HepG2 (cell line): Measurements from ENCODE around the gene ZSCAN32. TPM values are rescaled to one million over a fixed set of nuclear protein-coding genes. Genes with fewer than 3 reads are reported as not detected.

ENCODE experiments used
- EZH2 ChIP-seq: conservative IDR thresholded peaks from 2 replicates; pipeline ENCODE4 v1.6.1; 2012; ENCODE audit warnings: mild to moderate bottlenecking, low read depth, low read length, moderate library complexity
- FOXJ3 ChIP-seq: sonication (generic); formaldehyde crosslinking; IDR thresholded peaks from 2 replicates; pipeline ENCODE4 v1.4.0; 2020; ENCODE audit warnings: missing genetic modification reagents, mild to moderate bottlenecking, borderline replicate concordance
- FOXK2 ChIP-seq: fragments of 450-650 bp; IDR thresholded peaks from 2 replicates; pipeline ENCODE4 v1.6.1; 2016
- HMGXB4 ChIP-seq, 2 experiments: sonication (generic) in 1 of 2; formaldehyde crosslinking in 1 of 2; IDR thresholded peaks; 2 replicates each; pipeline versions ENCODE4 v1.4.0 to v1.6.1; 2018 to 2020; ENCODE audit warnings: missing genetic modification reagents in 2 of 2, borderline replicate concordance in 1 of 2, low read depth in 1 of 2, mild to moderate bottlenecking in 1 of 2, missing biosample characterization in 1 of 2
- KDM4B ChIP-seq: sonication (generic); formaldehyde crosslinking; IDR thresholded peaks from 2 replicates; pipeline ENCODE4 v1.4.0; 2020; ENCODE audit warnings: missing genetic modification reagents
- LCORL ChIP-seq, 2 experiments: fragments of 450-650 bp in 1 of 2; sonication (generic) in 1 of 2; formaldehyde crosslinking in 1 of 2; IDR thresholded peaks; 2 replicates each; pipeline versions ENCODE4 v1.5.0 to v1.6.1; 2017 to 2020; ENCODE audit warnings: antibody characterized with exemption in 1 of 2, missing genetic modification reagents in 1 of 2
- MATR3 ChIP-seq: sonication (generic); formaldehyde crosslinking; IDR thresholded peaks from 2 replicates; pipeline ENCODE4 v1.4.0; 2020; ENCODE audit warnings: missing genetic modification reagents
- MTA1 ChIP-seq: sonication (generic); formaldehyde crosslinking; IDR thresholded peaks from 2 replicates; pipeline ENCODE4 v1.4.0; 2020; ENCODE audit warnings: missing genetic modification reagents, mild to moderate bottlenecking, borderline replicate concordance
- NCOR1 ChIP-seq: fragments of 200-600 bp; sonication (generic); IDR thresholded peaks from 2 replicates; pipeline ENCODE4 v1.7.0; 2017; ENCODE audit warnings: antibody characterized with exemption, low read length, borderline replicate concordance
- PAX8 ChIP-seq: sonication (generic); formaldehyde crosslinking; IDR thresholded peaks from 2 replicates; pipeline ENCODE4 v1.8.0; 2022; ENCODE audit warnings: mild to moderate bottlenecking, missing genetic modification reagents, borderline replicate concordance
- RBFOX2 ChIP-seq: fragments of 200-400 bp; formaldehyde crosslinking; IDR thresholded peaks from 2 replicates; pipeline ENCODE4 v1.6.1; 2017; ENCODE audit warnings: low read depth, mild to moderate bottlenecking, low read length
- THAP9 ChIP-seq: sonication (generic); formaldehyde crosslinking; IDR thresholded peaks from 2 replicates; pipeline ENCODE4; 2020; ENCODE audit warnings: missing genetic modification reagents, mild to moderate bottlenecking, borderline replicate concordance
- ZNF264 ChIP-seq: sonication (generic); formaldehyde crosslinking; IDR thresholded peaks from 2 replicates; pipeline ENCODE4 v1.4.0; 2020; ENCODE audit warnings: missing genetic modification reagents
- ZNF33B ChIP-seq: sonication (generic); formaldehyde crosslinking; IDR thresholded peaks from 2 replicates; pipeline ENCODE4 v1.5.1; 2020; ENCODE audit warnings: mild to moderate bottlenecking, missing genetic modification reagents
- polyA plus RNA-seq, 8 experiments: library from polyadenylated mRNA; depleted of rRNA in 3 of 8; stranded (reverse) in 7 of 8; unstranded in 1 of 8; fragments of >200 nt; fragmentation: Illumina TruSeq in 4 of 8; extraction: Trizol in 4 of 8; gene quantifications; 2 replicates each; pipeline versions ENCODE4 v1.2.1 to v1.2.3, GENCODE V29; 2011 to 2016; ENCODE audit warnings: low read depth in 4 of 8, missing spikeins in 1 of 8, mixed read lengths in 1 of 8; ENCODE audit not compliant: insufficient read depth in 1 of 8
- total RNA-seq, 5 experiments: library from RNA; depleted of rRNA; stranded (reverse); fragments of >200 nt; fragmentation: Illumina TruSeq; extraction: Trizol; gene quantifications; 2 replicates each; pipeline ENCODE4 v1.2.3, GENCODE V29; 2016; ENCODE audit warnings: low read depth in 1 of 5
- TF ChIP-seq, protein P1 (sequence below): IDR thresholded peaks from 2 replicates; pipeline ENCODE4 v1.6.1; 2016; ENCODE audit warnings: missing biosample characterization, missing genetic modification reagents, low read depth
- TF ChIP-seq, protein P2 (sequence below): IDR thresholded peaks from 2 replicates; pipeline ENCODE4 v1.6.1; 2016
- TF ChIP-seq, protein P3 (sequence below): sonication (generic); formaldehyde crosslinking; IDR thresholded peaks from 2 replicates; pipeline ENCODE4 v1.8.0; 2022; ENCODE audit warnings: missing genetic modification reagents, low read depth, mild to moderate bottlenecking, borderline replicate concordance
- TF ChIP-seq, protein P4 (sequence below): IDR thresholded peaks from 2 replicates; pipeline ENCODE4 v1.6.1; 2016; ENCODE audit warnings: control low read depth
- TF ChIP-seq, protein P5 (sequence below): sonication (generic); formaldehyde crosslinking; IDR thresholded peaks from 2 replicates; pipeline ENCODE4 v1.5.0; 2020; ENCODE audit warnings: missing genetic modification reagents

Gene ZSCAN32
- total and polyA plus RNA-seq, 2 of the 13 experiments (the other 11 are each of a cell fraction or from before 2014, with no cell fraction given): 10.7 to 12.8 TPM

GRCh38 chr16:3364774-3365427, 35.9 kb downstream of the ZSCAN32 start (continued):
- TF ChIP-seq FOXJ3 (no peak), MATR3 (CRISPR knock-in tag) (no peak), ZNF264 (CRISPR knock-in tag) (peak; percentile 40; the same call in 1 of the 2 replicates), HMGXB4 (CRISPR knock-in tag; IDR thresholded peaks at IDR 0.05; ENCODE audit: borderline replicate concordance in 1 of 2, low read depth in 1 of 2) (peak in 1 of 2 experiments; percentile 13; a peak in 2 of 4 replicates), NCOR1 (no peak), RBFOX2 (peak; percentile 66), THAP9 (CRISPR knock-in tag) (peak; percentile 63; the same call in 1 of the 2 replicates), FOXK2 (no peak), EZH2 (no peak), LCORL (IDR thresholded peaks at IDR 0.05) (no peak), LCORL (CRISPR knock-in tag; IDR thresholded peaks at IDR 0.05) (0 out of 2 replicates have a peak, but pooled peaks have one; percentile 22), PAX8 (CRISPR knock-in tag) (no peak), ZNF33B (CRISPR knock-in tag) (no peak), KDM4B (CRISPR knock-in tag) (no peak), MTA1 (CRISPR knock-in tag) (0 out of 2 replicates have a peak, but pooled peaks have one; percentile 31)
- TF ChIP-seq, protein P1, sequence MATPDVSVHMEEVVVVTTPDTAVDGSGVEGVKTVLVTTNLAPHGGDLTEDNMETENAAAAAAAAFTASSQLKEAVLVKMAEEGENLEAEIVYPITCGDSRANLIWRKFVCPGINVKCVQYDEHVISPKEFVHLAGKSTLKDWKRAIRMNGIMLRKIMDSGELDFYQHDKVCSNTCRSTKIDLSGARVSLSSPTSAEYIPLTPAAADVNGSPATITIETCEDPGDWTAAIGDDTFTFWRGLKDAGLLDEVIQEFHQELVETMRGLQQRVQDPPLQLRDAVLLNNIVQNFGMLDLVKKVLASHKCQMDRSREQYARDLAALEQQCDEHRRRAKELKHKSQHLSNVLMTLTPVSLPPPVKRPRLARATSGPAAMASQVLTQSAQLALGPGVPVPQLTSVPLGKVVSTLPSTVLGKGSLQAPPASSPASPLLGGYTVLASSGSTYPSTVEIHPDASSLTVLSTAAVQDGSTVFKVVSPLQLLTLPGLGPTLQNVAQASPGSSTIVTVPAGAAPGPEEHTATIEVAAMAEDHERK (CRISPR knock-in tag): peak; percentile 83; the same call in 1 of the 2 replicates
- TF ChIP-seq, protein P2, sequence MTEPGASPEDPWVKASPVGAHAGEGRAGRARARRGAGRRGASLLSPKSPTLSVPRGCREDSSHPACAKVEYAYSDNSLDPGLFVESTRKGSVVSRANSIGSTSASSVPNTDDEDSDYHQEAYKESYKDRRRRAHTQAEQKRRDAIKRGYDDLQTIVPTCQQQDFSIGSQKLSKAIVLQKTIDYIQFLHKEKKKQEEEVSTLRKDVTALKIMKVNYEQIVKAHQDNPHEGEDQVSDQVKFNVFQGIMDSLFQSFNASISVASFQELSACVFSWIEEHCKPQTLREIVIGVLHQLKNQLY: 0 out of 2 replicates have a peak, but pooled peaks have one; percentile 23
- TF ChIP-seq, protein P3, sequence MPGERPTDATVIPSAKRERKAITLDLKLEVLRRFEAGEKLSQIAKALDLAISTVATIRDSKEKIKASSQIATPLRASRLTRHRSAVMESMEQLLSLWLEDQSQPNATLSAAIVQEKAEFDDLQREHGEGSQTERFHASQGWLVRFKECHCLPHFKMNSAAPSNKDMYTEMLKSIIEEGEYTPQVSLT (CRISPR knock-in tag): no peak
- TF ChIP-seq, protein P4, sequence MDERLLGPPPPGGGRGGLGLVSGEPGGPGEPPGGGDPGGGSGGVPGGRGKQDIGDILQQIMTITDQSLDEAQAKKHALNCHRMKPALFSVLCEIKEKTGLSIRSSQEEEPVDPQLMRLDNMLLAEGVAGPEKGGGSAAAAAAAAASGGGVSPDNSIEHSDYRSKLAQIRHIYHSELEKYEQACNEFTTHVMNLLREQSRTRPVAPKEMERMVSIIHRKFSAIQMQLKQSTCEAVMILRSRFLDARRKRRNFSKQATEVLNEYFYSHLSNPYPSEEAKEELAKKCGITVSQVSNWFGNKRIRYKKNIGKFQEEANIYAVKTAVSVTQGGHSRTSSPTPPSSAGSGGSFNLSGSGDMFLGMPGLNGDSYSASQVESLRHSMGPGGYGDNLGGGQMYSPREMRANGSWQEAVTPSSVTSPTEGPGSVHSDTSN (CRISPR knock-in tag): peak; percentile 59; the same call in 1 of the 2 replicates
- TF ChIP-seq, protein P5, sequence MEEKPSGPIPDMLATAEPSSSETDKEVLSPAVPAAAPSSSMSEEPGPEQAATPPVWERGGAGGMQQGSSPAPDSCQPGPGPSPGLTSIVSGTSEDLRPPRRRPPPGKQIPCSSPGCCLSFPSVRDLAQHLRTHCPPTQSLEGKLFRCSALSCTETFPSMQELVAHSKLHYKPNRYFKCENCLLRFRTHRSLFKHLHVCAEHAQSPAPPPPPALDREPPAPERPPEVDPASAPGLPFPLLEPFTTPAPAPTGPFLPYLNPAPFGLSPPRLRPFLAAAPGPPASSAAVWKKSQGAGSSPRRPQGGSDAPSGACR (CRISPR knock-in tag): no peak
